Measurements from ENCODE around the gene TIGD2. TPM values are rescaled to one million over a fixed set of nuclear protein-coding genes. Genes with fewer than 3 reads are reported as not detected.

Gene TIGD2
- total RNA-seq, 3 donors from 2014 or later, result 2.6 to 5.3 (median 4.8) TPM

DNA sequence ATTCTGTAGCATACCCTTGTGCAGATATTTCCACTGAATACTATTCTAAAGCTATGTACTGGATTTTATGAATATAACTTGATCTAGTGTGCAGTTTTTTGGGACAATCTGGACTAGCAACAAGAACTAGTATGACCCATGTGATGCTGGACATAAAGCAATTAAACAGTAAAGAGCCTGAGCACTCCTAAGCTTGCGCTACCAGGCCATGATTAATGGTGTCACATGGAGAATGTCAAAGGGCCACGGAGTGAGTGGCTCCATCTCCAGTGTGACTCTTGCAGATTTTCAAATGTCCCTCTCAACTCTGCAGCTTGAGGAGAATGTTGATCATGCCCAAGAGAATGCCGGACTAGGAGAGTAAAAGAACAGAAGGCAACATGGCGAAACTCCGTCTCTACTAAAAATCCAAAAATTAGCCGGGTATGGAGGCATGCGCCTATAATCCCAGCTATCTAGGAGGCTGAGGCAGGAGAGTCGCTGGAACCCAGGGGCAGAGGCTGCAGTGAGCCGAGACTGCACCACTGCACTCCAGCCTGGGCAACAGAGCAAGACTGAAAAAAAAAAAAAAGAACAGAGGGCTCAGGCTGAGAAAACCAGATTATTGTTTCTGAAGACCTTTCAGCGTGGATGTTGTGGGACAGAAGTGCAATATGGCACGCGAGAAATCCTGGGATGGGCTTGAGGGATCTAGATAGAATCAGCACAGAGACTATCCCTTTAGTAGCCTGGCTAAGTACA, 45.0 kb downstream of the TIGD2 start:
- intact Hi-C loops (cut with DNase I, micrococcal nuclease), result no loop called here

DNA sequence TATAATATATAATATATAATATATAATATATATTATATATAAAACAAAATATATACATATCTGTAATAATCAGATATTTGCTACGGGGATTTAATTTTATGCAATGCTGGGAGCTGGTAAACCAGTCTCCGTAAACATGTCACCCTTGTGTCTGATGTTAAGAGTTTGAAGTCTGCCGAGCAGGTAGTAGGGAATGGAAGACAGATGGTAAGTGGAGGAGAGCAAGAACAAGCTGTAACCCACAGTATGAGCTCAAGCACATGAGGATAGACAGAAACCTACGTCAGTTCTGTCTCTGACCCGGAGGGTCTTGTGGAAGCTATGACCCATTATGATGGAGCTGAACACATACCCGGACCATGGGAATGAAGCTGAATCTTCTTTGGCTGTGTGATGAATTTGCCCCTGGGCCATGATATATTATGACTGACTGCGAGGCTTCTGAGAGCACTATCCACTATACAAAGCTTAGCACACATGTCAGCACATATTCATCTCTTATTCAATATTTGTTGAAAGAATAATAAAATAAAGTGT, 46.2 kb downstream of the TIGD2 start:
- H3K36me3 ChIP-seq (ENCODE audit: low read depth), result no peaks in the 10 kb centered on the region
- H3K4me3 ChIP-seq, result no peak overlapping the region
- no peaks in the 10 kb centered on the region for H3K9me3 ChIP-seq
- no peak for TF ChIP-seq CTCF (IDR thresholded peaks at IDR 0.05)
- intact Hi-C loops (cut with DNase I, micrococcal nuclease), result no loop called here
- DNase-seq (no peak), ATAC-seq (no peak)
- H3K4me1 ChIP-seq (ENCODE audit: low read depth), result no peaks in the 10 kb centered on the region

More for the DNA sequence above, 45.0 kb downstream of the TIGD2 start:
- no peaks in the 10 kb centered on the region for H3K36me3 ChIP-seq (ENCODE audit: low read depth)
- H3K4me1 ChIP-seq (ENCODE audit: low read depth), result no peaks in the 10 kb centered on the region
- no peak overlapping the region for H3K4me3 ChIP-seq
- ATAC-seq (no peak), DNase-seq (no peak)
- no peaks in the 10 kb centered on the region for H3K9me3 ChIP-seq
- TF ChIP-seq CTCF (IDR thresholded peaks at IDR 0.05), result no peak

DNA sequence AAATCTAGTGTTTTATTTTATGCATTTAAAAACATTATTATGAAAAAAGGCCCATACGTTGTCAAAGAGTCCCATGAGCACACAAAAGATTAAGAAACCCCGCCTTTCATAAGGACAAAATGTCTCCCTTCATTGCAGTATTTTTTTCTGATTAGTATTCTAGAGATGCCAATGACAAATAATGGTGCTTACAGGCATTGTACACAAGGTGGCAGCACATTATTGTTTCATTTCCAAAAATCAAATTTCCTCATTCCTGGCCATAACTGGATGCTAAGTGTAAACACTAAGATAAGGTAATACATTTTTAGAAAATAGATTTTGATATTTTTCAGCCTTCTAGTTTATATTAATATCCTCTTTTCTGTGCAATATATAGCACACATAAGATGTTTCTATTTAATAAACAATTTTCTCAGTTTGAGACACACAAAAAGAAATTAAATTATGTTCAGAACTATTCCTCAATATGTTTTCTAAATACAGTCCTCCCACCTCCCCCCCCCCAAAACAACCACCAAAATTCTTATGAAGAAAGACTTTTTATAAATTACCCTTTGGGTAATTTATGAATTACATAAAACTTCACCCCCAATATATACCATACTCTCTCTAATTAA, 47.7 kb downstream of the TIGD2 start:
- H3K4me3 ChIP-seq, result no peak overlapping the region
- DNase-seq (peak in 1 of 3 donors; percentile 43), ATAC-seq (peak; percentile 66)
- H3K4me1 ChIP-seq (ENCODE audit: low read depth), result no peaks in the 10 kb centered on the region
- H3K9me3 ChIP-seq, result no peaks in the 10 kb centered on the region
- intact Hi-C loops (cut with DNase I, micrococcal nuclease), result no loop called here
- no peaks in the 10 kb centered on the region for H3K36me3 ChIP-seq (ENCODE audit: low read depth)
- peak; percentile 40 for TF ChIP-seq CTCF (IDR thresholded peaks at IDR 0.05)

GRCh38 chr4:89160806-89161205, 49.5 kb downstream of the TIGD2 start:
- Histone ChIP-seq H3K4me1 (ENCODE audit: low read depth) (no peaks in the 10 kb centered on the region), H3K36me3 (ENCODE audit: low read depth) (no peaks in the 10 kb centered on the region), H3K9me3 (no peaks in the 10 kb centered on the region), H3K4me3 (no peak overlapping the region)
- ATAC-seq (no peak), DNase-seq (no peak)
- TF ChIP-seq CTCF (IDR thresholded peaks at IDR 0.05), result no peak
- intact Hi-C loops (cut with DNase I, micrococcal nuclease), result loop anchor here in 1 of 2 donors (5.0 kb wide), 1 partner anchor 271 kb away; no protein-coding TSS in a partner anchor

- H3K9me3 ChIP-seq, result no peaks in the 10 kb centered on the region
- TF ChIP-seq CTCF (IDR thresholded peaks at IDR 0.05), result no peak
- H3K36me3 ChIP-seq (ENCODE audit: low read depth), result no peaks in the 10 kb centered on the region
- intact Hi-C loops (cut with DNase I, micrococcal nuclease), result loop anchor here in 1 of 2 donors (5.0 kb wide), 1 partner anchor 270 kb away; no protein-coding TSS in a partner anchor
- no peak for DNase-seq
- H3K4me3 ChIP-seq, result no peak overlapping the region
- no peaks in the 10 kb centered on the region for H3K4me1 ChIP-seq (ENCODE audit: low read depth)
- ATAC-seq, result no peak
Observed at GRCh38 chr4:89161841-89162240, 50.5 kb downstream of the TIGD2 start.

Measured in mucosa of descending colon (tissue), 3 donors.